ENCODE data around the gene GLIPR1L2.

Gene GLIPR1L2

GRCh38 chr12:75479963-75480461, 89.1 kb downstream of the GLIPR1L2 start:
- no peak for DNase-seq

DNA sequence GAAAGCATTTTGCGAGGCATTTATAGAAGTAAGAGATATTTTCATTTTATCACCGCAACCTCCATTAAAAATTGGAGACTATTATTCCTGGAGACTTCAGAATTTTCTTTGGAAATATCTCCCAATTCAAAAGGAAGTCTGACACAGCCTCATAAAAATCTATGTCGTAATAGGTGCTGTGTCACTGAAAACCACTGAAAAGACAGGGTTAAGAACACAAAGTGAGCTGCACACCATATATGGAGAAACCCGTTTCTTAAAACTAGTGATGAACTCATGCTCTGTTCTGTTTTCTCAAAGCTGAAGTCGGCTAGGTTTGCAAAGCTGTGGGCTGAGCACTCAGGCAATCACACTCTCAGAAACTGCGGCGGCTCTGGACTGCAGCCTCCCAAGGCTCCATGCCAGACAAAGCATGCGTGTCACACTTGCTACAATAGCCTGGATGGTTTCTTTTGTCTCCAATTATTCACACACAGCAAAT, 89.6 kb downstream of the GLIPR1L2 start, which contains the start of gene GLIPR1:
Gene GLIPR1, plus strand, starts transcription at position 287 of the 481 bp plus-strand sequence. Its CDS starts 126 bp downstream, at position 413.
- DNase-seq, result no peak

DNA sequence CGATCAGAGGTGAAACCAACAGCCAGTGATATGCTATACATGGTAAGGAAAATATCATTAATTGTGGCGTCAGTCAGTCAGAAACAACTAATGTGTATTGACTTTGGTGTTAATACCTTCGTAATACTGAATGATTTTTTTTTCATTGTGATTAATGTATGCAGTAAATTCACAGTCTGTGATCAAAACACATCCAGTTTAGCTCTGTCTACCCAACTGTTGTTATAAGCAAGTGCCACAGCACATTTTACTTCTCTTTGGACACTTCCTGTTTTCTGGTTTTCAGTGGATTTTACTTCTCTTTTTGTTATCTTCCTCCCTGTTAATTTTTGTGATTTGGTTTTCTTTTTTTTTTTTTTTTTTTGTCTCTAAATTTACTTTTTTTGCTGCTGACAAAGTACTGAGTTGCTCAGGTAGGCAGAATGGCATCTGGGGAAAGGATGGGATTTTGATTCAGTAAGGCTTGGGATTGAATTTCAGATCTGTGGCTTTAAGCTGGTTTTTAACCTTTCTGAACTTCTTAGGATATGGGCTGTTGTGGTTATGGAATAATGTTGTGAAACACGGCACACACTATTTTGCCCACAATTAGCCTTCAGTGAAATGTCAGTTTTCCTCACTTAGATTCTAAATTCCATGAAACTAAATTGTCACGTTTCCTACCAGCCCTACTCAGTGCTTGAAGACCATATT, 90.3 kb downstream of the GLIPR1L2 start:
- no peak for DNase-seq

- DNase-seq, result no peak
Measured at GRCh38 chr12:75481774-75482173, 90.9 kb downstream of the GLIPR1L2 start.
